HG03342 (cell line): ENCODE data around the gene GRAMD1C.
"Not testable (repeated sequence)": the region's sequence is repeated elsewhere in the genome, so short reads cannot be mapped to it uniquely, and the experiment has no call there.

Experiments used
- ATAC-seq: cut with Tn5 transposase; IDR thresholded peaks from one replicate; pipeline ENCODE4 v1.9.1; 2021; ENCODE audit warnings: mild to moderate bottlenecking, moderate library complexity; ENCODE audit not compliant: unreplicated experiment

Gene GRAMD1C

DNA sequence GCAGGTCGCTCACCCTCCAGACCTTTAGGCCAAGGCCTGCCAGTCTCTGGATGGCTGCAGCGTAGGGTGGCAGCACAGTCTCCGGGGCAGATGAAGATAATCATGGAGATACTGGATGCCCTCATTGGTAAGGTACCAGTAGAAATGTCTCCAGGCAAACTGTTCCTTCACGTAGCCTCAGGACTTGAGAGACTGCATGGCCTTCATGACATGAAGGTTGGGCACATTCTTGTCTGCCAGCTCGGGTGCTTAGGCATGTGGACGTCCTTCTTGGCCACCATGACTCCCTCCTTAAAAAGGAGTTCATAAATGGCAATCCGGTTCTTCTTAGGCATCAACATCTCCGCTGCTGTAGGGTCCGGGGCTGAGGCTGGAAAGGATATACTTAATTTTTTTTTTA is 11.8 kb downstream of the GRAMD1C start:
- not testable (repeated sequence) for ATAC-seq

GRCh38 chr3:113852506-113852905 is 13.9 kb downstream of the GRAMD1C start:
- no peak for ATAC-seq

GRCh38 chr3:113867506-113867905 is 28.9 kb downstream of the GRAMD1C start:
- ATAC-seq = no peak

DNA sequence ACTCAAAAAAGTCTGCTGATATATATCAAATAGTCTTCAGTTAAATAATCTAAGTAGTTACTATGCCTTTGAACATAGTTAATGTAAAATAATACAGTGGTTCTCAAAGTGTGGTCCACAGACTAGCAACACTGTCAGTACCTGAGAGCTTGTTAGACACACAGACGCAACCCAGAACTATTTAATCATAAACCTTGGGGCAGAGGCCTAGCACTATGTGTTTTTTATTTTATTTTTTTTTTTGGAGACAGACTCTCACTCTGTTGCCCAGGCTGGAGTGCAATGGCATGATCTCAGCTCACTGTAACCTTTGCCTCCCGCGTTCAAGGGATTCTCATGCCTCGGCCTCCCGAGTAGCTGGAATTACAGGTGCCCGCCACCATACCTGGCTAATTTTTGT is 34.7 kb downstream of the GRAMD1C start:
- ATAC-seq = no peak

GRCh38 chr3:113873814-113874526 is 35.4 kb downstream of the GRAMD1C start:
- no peak for ATAC-seq

DNA sequence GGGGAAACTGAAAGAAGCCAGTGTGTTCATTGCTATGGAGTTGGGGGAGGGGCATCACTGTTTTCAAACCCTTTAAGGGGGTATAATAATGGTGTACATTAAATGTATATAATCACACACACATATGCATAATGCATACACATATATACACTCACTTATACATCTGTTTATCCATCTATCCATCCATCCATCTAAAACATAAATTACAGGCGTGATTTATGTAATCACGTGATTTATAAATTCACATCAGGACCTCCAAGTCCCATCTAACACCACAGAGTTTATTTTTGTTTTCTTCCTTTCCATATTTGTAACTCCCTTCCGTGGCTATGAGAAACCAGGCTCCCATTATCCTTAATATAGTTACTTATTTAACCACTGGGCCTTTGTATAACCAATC is 39.8 kb downstream of the GRAMD1C start:
- no peak for ATAC-seq

DNA sequence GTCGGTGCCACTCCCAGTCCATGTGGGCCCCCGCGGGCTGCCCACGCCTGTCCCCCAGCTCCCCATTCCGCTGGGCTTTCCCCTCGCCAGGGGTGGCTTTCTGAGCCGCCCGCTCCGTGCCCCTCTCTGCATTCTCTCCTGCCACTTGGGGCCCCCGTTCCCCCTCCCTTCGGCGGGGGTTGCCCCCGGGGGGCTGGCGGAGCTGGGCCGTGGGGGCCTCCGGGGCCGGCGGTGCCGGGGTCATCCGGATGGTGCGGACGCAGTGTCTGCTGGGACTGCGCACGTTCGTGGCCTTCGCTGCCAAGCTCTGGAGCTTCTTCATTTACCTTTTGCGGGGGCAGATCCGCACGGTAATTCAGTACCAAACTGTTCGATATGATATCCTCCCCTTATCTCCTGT is 46.5 kb downstream of the GRAMD1C start:
- no peak for ATAC-seq

DNA sequence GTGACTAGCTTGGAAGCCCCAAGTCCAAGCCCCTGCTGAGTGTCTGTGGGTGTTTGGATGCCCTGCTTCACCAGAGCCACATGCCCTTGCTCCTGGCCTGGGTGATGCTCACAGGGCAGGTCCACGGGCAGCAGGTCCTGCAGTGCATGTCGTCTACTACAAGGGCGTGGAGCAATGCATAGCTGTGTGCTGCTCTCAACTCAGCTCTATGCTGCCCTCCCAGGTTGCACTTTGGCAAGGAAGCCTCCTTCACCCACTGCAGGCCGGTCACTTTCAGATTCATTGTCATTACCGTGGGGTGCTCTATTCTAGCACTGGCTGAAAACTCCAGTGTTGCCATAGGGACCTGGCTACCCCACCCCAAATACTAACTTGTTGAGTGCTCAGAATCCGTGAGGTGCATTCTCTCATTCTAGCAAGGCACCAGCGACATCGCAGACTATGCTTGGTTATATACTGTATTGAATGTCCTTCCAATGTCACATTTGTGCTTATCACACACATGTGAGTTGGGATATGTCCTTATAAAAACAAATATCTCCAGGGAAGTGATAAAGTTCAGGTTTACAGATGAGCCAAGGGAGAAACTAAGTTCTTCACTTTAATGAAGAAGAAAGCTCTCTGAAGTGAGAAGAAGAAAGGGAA is 51.8 kb downstream of the GRAMD1C start:
- ATAC-seq = no peak

DNA sequence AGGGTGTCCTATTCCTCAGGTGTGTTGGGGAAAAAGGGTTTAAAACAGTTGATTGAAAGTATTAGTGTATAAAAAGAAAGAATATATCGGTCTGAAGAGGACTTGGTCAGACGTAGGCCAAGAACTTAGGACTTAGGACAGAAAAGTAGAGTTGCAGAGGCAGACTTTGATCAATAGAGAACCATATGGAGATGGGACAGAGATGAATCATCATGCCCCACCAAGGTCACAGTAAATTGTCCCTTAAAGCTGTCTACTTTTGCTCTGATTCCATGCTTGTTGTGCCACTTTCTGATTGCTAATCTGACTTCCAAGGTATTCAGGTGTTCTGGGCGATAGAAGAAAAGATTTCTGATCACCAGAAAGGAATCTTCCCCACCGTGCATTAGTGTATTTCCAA is 56.3 kb downstream of the GRAMD1C start:
- no peak for ATAC-seq

GRCh38 chr3:113895964-113896363 is 57.4 kb downstream of the GRAMD1C start:
- no peak for ATAC-seq

GRCh38 chr3:113896930-113897329 is 58.3 kb downstream of the GRAMD1C start:
- ATAC-seq = no peak

DNA sequence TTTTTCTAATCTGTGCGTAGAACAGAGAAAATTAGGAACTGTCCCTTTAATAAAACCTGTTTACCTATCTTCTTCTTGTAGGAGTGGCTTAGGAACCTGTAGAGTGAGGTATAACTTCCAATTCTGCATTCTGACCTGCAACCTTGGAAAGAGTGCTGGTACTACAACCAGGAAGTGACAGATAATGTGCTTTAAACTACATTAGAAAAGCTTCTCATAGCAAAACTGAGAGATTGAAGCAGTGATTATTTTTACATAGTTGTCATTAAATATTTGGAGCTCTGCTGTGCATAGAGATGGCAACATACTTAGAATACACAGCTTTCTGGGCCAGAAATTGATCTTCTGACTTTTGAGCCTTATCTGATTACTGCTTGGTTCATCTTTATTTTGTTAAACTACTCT is 58.8 kb downstream of the GRAMD1C start:
- ATAC-seq = no peak

DNA sequence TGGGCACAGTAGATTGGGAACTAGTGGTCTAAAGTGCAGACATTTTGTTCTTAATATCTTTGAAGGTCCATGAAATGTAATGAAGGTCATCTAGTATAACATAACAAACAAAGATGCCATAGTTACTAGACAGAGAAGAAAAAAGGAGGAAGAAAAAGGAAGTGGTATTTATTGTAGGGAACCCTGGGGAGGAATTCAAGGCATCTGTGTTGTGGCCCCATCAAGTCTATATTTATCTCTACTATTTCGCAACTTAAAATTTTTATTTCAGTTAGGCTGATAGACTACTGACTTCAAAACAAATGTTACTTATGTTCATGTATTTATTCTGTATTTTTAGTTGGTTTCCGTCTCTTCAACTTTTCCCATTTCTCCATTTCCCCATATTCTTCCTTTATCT is 60.3 kb downstream of the GRAMD1C start:
- ATAC-seq = no peak

DNA sequence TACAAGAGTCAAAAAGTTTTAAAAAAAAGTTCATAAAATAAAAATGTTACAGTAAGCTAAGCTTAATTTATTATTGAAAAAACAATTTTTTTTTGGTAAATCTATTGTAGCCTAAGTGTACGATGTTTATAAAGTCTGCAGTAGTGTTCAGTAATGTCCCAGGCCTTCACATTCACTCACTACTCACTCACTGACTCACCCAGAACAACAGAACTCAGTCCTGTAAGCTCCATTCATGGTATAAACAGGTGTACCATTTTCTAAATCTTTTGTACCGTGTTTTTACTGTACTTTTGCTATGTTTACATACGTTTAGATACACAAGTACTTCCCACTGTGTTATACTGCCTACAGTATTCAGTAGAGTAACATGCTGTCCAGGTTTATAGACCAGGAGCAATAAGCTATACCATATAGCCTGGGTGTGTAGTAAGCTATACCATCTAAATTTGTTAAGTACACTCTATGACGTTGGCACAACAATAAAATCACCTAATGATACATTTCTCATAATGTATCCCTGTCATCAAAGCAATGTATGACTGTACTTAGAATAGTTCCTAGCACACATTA is 68.1 kb downstream of the GRAMD1C start:
- no peak for ATAC-seq

- no peak for ATAC-seq
Observed at GRCh38 chr3:113908133-113908532, 69.5 kb downstream of the GRAMD1C start.

GRCh38 chr3:113910966-113911365 is 72.4 kb downstream of the GRAMD1C start:
- no peak for ATAC-seq

GRCh38 chr3:113912552-113913236 is 74.1 kb downstream of the GRAMD1C start:
- ATAC-seq = peak; percentile 94

DNA sequence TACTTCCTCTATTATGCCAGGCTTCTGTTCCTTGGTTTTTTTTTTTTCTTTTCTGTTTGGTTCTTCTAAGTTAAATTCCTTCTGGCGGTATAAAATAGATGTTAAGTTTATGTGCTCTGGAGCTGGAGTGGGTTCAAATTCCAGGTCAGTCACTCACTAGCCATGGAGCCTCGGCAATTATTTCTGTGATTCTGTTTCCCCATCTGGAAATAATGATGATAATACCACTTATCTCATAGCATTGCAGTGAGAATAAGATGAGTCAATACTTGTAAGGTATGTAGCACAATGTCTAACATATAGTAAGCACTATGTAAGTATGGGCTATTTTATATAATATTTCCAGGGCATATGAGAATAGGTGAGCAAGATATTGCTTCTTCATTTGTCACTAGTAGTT is 76.1 kb downstream of the GRAMD1C start:
- no peak for ATAC-seq

DNA sequence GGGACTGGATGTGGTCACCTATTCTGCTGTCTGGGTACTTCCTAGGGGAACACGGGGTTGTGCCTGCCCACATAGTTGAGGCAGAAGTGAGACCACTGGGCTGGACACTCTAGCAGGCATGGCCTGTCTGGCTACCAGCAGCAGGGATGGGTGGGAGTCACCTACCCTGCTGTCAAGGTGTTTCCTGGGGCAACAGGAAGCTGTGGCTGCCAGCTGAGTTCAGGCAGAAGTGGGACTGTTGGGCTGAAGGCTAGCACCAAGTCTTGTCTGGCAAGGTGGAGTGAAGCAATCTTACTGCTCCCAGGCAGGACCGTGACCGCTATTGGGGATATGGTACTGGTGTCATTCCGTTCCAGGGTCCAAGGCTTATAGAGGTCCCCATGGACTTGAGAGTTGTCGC is 89.0 kb downstream of the GRAMD1C start:
- ATAC-seq = no peak

DNA sequence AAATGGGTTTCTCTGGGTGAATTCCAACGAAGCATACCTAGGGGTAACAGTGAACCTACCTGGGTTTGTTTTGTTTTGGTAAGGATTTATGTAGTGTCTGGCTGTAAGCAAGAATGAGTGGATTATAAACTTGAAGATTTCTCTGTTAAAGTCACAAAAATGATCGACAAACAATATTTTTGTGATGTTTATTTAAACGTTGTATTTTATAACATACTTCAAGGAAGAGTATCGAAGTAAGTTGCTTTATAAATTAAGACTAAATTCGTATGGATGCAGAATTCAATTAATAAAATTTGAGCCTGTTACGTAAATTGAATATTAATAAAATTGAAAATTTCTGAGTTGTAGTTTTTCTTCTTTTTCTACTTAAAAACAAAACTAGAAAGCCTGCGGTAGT is 108.2 kb downstream of the GRAMD1C start:
- ATAC-seq = no peak

DNA sequence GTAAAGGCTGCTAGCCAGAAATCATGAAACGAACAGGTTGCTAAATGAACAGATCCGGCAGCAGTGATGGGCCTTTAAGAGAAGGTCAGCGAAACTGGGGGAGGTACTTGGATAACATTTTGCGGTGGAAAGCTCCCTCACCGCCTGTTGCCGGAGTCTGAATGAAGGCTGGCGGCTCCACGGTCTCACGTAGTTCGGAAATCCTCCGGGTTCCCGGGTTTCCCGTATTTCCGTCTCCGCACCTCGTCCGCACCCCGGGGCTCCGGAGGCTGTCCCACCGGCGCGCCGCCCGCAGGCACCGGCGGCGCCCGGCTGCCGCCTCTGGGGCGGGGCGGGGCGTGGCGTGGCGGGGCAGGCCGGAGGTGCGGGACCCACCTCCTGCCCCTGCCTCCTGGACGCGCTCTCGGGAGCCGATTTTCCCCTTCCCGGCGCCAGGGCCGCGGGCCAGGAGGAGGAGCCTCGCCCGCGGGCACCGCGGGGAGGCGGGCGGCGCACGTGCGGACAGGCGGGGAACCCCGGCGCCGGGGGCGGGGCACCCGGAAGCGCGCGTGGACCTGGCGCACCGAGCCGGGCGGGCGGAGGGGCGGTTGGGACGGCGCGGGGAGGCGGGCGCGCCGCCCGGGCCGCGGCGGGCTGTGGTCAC is 108.9 kb downstream of the GRAMD1C start, which contains the start of gene ZDHHC23:
TSS of gene ZDHHC23 (plus strand) at position 642 of the 643 bp plus-strand sequence. CDS start 790 bp downstream, outside the sequence.
- peak; percentile 61 for ATAC-seq
